Measurements from ENCODE around the gene SAMD11. TPM values are rescaled to one million over a fixed set of nuclear protein-coding genes. Genes with fewer than 3 reads are reported as not detected.

Gene SAMD11
- total RNA-seq, 1 experiment from 2014 or later: 2.3 TPM

DNA sequence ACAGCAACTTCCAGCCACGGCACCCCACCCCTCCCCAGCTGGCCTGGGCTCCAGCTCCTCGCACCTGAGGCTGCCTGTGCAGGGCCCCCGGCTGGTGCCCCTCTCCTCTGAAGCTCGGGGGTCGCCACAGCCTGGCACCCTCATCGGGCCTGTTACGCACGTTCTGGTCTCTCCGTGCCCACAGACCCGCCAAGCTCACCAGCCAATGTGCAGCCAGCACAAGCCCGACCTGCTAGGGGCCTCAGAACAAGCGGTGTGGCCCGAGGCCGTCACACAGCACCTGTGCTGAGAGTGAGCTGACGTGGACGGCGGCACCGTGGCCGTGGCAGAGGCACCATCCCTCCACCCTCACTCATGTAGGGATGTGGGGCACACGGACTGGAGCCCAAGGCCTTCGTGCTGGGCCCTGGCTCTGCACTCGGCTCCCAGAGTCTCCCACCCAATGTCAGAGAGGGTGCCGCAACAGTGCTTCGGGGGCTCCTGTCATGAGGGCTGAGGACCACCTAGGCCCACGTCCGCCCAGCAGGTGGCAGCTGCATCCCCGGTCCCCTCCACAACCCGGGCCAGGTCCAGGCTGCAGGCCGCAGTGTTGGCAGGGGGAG, 4.4 kb upstream of the SAMD11 start (continued):
- TF ChIP-seq AFF4 (CRISPR knock-in tag; IDR thresholded peaks at IDR 0.05; ENCODE audit: borderline replicate concordance) (no peak), ATF1 (CRISPR knock-in tag; IDR thresholded peaks at IDR 0.05) (no peak)

GRCh38 chr1:920010-920409, 3.7 kb upstream of the SAMD11 start:
- H3K4me3 Mint-ChIP-seq: no peak overlapping the region
- peaks cover 16% of the 10 kb centered on the region for H3K4me1 Mint-ChIP-seq
- POLR2A ChIA-PET: interaction anchor here (1.0 kb wide), 1 partner anchor 13 kb away, joined by 3 read pairs; no protein-coding TSS in a partner anchor
- H3K9me3 Mint-ChIP-seq: no peaks in the 10 kb centered on the region
- ATAC-seq (no peak), DNase-seq (ENCODE audit: low spot score) (no peak)
- CTCF ChIA-PET: interaction anchor here (0.8 to 3.7 kb wide), 7 partner anchors 10 to 51 kb away, joined by 4 to 27 read pairs (median 4); no protein-coding TSS in a partner anchor
- no peaks in the 10 kb centered on the region for H3K36me3 Mint-ChIP-seq
- H3K27me3 Mint-ChIP-seq (ENCODE audit: low read depth): peaks cover 85% of the 10 kb centered on the region
- H3K27ac Mint-ChIP-seq: no peak overlapping the region
- no peak for TF ChIP-seq GRHL2 (CRISPR knock-in tag; IDR thresholded peaks at IDR 0.05; ENCODE audit: insufficient replicate concordance, severe bottlenecking)
- TF ChIP-seq FOXP1 (CRISPR knock-in tag; IDR thresholded peaks at IDR 0.05; ENCODE audit: borderline replicate concordance): no peak
- no peak for TF ChIP-seq JAZF1 (CRISPR knock-in tag; IDR thresholded peaks at IDR 0.05)
- TF ChIP-seq FOXK1 (CRISPR knock-in tag; IDR thresholded peaks at IDR 0.05): no peak
- no peak for TF ChIP-seq ZNF281 (CRISPR knock-in tag; IDR thresholded peaks at IDR 0.05)
- TF ChIP-seq CDX4 (CRISPR knock-in tag; IDR thresholded peaks at IDR 0.05; ENCODE audit: borderline replicate concordance): no peak
- TF ChIP-seq, protein P1, sequence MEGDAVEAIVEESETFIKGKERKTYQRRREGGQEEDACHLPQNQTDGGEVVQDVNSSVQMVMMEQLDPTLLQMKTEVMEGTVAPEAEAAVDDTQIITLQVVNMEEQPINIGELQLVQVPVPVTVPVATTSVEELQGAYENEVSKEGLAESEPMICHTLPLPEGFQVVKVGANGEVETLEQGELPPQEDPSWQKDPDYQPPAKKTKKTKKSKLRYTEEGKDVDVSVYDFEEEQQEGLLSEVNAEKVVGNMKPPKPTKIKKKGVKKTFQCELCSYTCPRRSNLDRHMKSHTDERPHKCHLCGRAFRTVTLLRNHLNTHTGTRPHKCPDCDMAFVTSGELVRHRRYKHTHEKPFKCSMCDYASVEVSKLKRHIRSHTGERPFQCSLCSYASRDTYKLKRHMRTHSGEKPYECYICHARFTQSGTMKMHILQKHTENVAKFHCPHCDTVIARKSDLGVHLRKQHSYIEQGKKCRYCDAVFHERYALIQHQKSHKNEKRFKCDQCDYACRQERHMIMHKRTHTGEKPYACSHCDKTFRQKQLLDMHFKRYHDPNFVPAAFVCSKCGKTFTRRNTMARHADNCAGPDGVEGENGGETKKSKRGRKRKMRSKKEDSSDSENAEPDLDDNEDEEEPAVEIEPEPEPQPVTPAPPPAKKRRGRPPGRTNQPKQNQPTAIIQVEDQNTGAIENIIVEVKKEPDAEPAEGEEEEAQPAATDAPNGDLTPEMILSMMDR (IDR thresholded peaks at IDR 0.05): no peak
- TF ChIP-seq ZNF232 (CRISPR knock-in tag; IDR thresholded peaks at IDR 0.05): no peak
- TF ChIP-seq, protein P2, sequence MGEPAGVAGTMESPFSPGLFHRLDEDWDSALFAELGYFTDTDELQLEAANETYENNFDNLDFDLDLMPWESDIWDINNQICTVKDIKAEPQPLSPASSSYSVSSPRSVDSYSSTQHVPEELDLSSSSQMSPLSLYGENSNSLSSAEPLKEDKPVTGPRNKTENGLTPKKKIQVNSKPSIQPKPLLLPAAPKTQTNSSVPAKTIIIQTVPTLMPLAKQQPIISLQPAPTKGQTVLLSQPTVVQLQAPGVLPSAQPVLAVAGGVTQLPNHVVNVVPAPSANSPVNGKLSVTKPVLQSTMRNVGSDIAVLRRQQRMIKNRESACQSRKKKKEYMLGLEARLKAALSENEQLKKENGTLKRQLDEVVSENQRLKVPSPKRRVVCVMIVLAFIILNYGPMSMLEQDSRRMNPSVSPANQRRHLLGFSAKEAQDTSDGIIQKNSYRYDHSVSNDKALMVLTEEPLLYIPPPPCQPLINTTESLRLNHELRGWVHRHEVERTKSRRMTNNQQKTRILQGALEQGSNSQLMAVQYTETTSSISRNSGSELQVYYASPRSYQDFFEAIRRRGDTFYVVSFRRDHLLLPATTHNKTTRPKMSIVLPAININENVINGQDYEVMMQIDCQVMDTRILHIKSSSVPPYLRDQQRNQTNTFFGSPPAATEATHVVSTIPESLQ (CRISPR knock-in tag; IDR thresholded peaks at IDR 0.05): no peak
- no peak for TF ChIP-seq NFE2L1 (CRISPR knock-in tag; IDR thresholded peaks at IDR 0.05)
- TF ChIP-seq GTF2I (CRISPR knock-in tag; conservative IDR thresholded peaks at IDR 0.05): no peak
- no peak for TF ChIP-seq NFYB (CRISPR knock-in tag; conservative IDR thresholded peaks at IDR 0.05; ENCODE audit: low read depth)
- no peak for TF ChIP-seq RELA (CRISPR knock-in tag; IDR thresholded peaks at IDR 0.05; ENCODE audit: borderline replicate concordance)
- TF ChIP-seq, protein P3, sequence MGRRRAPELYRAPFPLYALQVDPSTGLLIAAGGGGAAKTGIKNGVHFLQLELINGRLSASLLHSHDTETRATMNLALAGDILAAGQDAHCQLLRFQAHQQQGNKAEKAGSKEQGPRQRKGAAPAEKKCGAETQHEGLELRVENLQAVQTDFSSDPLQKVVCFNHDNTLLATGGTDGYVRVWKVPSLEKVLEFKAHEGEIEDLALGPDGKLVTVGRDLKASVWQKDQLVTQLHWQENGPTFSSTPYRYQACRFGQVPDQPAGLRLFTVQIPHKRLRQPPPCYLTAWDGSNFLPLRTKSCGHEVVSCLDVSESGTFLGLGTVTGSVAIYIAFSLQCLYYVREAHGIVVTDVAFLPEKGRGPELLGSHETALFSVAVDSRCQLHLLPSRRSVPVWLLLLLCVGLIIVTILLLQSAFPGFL (CRISPR knock-in tag; IDR thresholded peaks at IDR 0.05; ENCODE audit: borderline replicate concordance): no peak
- TF ChIP-seq TCF7 (CRISPR knock-in tag; IDR thresholded peaks at IDR 0.05; ENCODE audit: low read depth): no peak
- TF ChIP-seq ZNF219 (CRISPR knock-in tag; IDR thresholded peaks at IDR 0.05; ENCODE audit: borderline replicate concordance): no peak
- no peak for TF ChIP-seq PRDM15 (CRISPR knock-in tag; IDR thresholded peaks at IDR 0.05)
- TF ChIP-seq SMAD4 (CRISPR knock-in tag; IDR thresholded peaks at IDR 0.05): no peak
